ENCODE measurements around the gene AVL9.

AVL9 gene

DNA sequence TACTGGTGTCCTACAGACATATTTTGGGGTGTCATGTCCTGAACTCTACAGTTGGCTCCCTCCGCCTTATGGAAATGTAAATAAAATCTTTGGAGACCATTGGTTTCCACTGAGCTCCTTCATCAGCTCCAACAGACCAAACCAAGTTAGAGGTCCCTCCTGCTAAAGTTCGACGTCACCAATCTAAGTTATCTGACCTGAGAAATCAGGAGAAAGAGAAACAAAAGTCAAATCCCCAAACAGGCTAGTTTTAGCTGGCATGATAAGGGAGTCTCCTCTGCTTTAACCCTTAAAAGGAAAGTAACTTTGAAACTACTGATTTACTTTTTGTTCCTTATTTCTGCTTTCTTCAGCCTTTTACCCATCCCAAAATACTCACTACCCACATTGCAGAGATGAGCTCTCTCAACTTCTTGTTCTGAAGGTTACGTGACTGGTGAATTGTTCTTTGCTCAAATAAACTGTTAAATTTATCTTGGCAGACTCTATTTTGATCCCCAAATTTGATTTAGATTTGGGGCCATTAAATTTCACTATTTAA lies 39.9 kb downstream of the AVL9 start:
- DNase-seq: no peak

- no peak for DNase-seq
These were observed 40.7 kb downstream of the AVL9 start for GRCh38 chr7:32536016-32536415.

- no peak for DNase-seq
These were observed 41.3 kb downstream of the AVL9 start for GRCh38 chr7:32536585-32536984.

DNA sequence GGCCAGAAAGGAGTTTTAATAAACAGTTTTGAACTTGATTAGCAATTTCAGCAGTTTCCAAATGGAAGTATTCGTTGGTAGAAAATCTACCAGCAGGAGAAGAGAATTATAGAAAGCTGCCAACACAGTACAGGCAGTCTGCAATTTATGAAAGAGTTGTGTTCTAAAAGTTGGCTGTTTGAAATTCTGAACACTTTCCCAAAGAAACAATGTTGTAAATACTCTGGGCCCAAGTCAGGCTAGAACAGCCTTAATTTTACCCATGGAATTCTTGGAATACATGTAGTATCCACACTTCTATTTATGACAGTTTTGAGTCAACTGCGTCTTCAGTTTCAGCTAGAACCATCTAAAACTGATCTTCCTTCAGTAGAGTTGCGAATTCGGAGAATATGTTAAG lies 42.5 kb downstream of the AVL9 start:
- DNase-seq: no peak

- DNase-seq: no peak
These were observed 44.1 kb downstream of the AVL9 start for GRCh38 chr7:32539366-32539765.

DNA sequence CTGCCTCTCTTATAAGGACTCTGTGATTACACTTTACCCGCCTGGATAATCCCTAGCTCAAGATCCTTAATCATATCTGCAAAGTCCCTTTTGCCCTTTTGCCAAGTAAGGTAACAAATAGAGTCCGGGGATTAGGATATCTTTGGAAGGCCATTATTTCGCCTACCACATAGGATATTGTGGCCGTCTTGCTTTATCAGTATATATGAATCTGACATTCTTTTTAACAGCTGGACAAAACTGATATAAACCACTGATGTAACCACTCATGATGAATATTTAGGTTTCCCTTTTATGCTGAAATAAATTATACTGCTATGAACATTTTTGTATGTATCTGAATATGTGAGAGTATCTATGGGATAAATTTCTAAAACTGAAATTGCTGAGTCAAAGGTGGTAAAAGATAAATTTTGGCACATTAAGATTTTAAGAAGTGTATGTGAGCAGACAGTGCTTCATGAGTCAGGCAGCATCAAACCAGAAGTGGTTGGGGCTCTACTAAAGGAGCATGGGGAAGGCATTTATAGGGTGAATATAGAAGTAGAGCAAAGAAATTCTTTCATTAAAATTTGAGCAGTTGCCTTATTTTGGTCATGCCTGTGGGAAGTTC lies 44.7 kb downstream of the AVL9 start:
- DNase-seq: no peak

- no peak for DNase-seq
These were observed 47.3 kb downstream of the AVL9 start for GRCh38 chr7:32542595-32542994.

GRCh38 chr7:32559480-32559879 lies 64.2 kb downstream of the AVL9 start:
- DNase-seq: no peak

DNA sequence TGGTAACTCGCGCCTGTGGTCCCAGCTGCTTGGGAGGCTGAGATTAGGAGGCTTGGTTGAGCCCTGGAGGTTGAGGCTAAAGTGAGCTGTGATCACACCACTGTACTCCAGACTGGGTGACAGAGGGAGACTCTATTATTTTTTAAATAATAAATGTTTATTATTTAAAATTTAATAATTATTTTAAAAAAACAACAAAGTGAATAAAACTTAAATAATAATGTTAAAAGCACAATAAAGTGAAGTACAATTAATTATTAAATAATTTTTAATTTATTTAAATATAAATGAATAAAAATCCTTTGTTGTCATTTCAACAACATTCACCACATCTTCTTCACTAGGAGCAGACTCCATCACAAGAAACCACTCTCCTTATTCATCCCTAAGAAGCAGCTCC lies 64.8 kb downstream of the AVL9 start:
- DNase-seq: no peak

GRCh38 chr7:32561613-32562012 lies 66.3 kb downstream of the AVL9 start:
- DNase-seq: no peak

DNA sequence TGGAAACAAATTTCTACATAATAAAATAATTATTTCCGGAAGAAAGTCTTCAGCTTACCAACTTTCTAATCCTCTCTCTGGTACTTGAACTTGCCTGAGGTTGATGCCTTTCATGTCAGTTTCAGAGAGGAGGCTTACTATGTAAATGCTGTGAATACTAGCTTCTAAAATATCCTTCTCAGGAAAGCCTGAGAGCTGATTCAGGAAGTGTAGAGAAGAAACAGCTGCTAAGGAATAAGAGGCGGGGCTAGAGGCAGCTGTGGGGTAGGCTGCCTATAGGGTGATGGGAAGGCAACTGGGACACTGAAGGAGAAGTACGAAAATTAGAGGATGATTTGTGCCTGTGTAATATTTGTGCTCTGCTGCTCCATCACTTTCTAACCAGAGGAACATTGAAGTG lies 69.3 kb downstream of the AVL9 start:
- DNase-seq: no peak

- DNase-seq: no peak
These were observed 74.3 kb downstream of the AVL9 start for GRCh38 chr7:32569388-32570289.

GRCh38 chr7:32573110-32573687 lies 77.9 kb downstream of the AVL9 start:
- no peak for DNase-seq

- no peak for DNase-seq
These were observed 79.3 kb downstream of the AVL9 start for GRCh38 chr7:32574626-32575025.

GRCh38 chr7:32577421-32577820 lies 82.1 kb downstream of the AVL9 start:
- no peak for DNase-seq

DNA sequence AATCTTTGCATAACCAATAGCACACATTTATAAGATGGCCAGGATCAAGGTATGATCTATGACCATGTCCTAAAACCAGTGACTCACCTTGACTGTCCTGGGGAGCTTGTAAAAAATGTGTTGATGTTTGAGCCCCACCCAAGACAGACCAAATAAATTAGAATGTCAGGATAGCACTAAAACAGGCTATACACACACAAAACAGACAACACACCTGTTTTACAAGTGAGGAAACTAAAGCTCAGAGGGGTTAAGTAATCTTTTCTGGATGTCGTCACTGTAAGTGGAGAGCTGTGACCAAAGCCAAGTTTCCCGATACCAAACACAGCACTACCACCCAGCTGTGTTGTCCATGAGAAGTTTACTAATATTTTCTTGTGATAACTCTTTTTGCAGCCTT lies 84.5 kb downstream of the AVL9 start:
- DNase-seq: no peak

DNA sequence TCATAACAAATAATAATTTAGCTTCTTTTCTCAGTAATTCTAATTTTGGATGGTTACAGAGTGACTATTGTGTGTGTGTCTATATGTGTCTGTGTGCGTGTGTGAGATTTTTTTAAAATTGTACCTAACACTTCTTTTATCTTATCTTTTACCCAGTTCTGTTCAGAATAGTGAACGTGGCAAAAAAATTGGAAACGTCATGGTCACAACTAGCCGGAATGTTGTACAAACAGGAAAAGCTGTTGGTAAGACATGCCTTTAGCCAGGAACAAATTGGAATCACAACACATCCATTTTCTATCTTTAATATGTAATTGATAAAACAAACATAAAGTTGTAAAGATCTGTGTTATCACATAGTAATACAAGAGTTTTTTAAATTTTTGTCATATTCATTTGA lies 85.4 kb downstream of the AVL9 start:
- DNase-seq: no peak

DNA sequence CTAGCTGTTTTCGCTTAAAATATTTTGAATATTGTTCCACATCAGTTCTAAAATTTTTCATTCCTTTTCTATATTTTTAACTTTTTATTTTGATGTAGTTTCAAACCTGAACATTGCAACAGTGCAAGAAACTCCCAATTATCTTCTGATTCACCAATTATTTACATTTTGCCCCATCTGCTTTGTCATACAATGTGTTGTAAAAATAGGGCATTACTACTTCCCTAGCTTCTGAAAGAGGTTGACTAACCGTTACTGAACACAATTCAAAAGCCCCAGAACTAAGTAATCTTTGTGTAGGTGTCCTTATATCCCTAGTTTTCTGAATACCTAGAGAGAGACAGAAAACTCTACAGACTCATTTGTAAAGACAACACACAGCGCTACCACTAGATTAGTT lies 86.7 kb downstream of the AVL9 start:
- DNase-seq: no peak

- DNase-seq: no peak
These were observed 88.5 kb downstream of the AVL9 start for GRCh38 chr7:32583791-32584190.

GRCh38 chr7:32586291-32587221 lies 91.3 kb downstream of the AVL9 start:
- DNase-seq: no peak

DNA sequence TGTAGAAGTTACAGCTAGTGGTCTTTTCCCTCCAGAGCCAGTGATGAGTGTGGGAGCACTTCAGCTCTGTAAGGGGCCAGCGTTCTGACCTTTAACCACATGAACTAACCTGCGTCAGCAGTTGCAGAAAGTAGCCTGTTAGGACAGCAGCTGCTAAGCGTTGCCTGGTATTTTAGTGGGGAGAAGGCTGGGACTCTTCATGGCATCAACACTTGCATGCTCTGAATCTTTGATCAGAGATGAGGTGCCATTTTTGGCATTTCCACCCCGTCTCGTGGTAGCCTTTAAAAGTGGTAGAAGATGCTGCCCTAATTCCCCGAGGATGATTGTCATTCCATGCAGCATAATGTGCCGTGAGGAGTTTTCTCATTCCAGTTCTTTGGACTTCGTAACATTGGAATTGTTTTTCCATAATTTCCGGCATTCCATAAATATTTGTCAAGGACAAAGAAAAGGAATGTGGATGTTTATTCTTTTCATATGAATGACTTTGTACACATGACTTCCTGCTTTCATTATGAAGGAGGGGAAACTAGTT lies 92.2 kb downstream of the AVL9 start:
- no peak for DNase-seq

GRCh38 chr7:32588657-32589056 lies 93.4 kb downstream of the AVL9 start:
- no peak for DNase-seq

GRCh38 chr7:32591938-32592337 lies 96.6 kb downstream of the AVL9 start:
- no peak for DNase-seq

Data from KG1 (cell line).